ENCODE measurements around the gene CNTNAP5. TPM values are rescaled to one million over a fixed set of nuclear protein-coding genes. Genes with fewer than 3 reads are reported as not detected.

The CNTNAP5 gene
- total RNA-seq, 2 experiments from 2014 or later, result not detected

GRCh38 chr2:124670187-124670586 lies 645.1 kb downstream of the CNTNAP5 start:
- intact Hi-C loops (cut with DNase I, micrococcal nuclease), result no loop called here
- no peaks in the 10 kb centered on the region for H3K36me3 ChIP-seq (ENCODE audit: insufficient read depth, low read length)
- H3K4me3 Mint-ChIP-seq, result no peak overlapping the region

GRCh38 chr2:124678043-124678442 lies 653.0 kb downstream of the CNTNAP5 start:
- POLR2A ChIA-PET, result no interaction called here
- Mint-ChIP-seq H3K36me3 (ENCODE audit: low read depth) (no peaks in the 10 kb centered on the region), H3K27ac (no peak overlapping the region), H3K4me3 (no peak overlapping the region), H3K9me3 (peaks cover 11% of the 10 kb centered on the region), H3K4me1 (ENCODE audit: low read depth) (no peaks in the 10 kb centered on the region), H3K27me3 (no peaks in the 10 kb centered on the region)
- intact Hi-C loops (cut with DNase I, micrococcal nuclease), result no loop called here
- Histone ChIP-seq H3K36me3 (ENCODE audit: insufficient read depth, low read length) (no peaks in the 10 kb centered on the region), H3K27me3 (ENCODE audit: control insufficient read depth in 1 of 2, insufficient read depth in 2 of 2, low read length in 2 of 2) (no peaks in the 10 kb centered on the region), H3K9me3 (ENCODE audit: control insufficient read depth in 1 of 2, insufficient read depth in 1 of 2, low read length in 2 of 2) (peaks cover 4 to 9% of the 10 kb centered on the region in 2 experiments), H3K4me3 (ENCODE audit: low read length) (no peak overlapping the region), H3K4me1 (ENCODE audit: insufficient read depth, low read length) (no peaks in the 10 kb centered on the region), H3K27ac (ENCODE audit: low read depth in 1 of 2, low read length in 2 of 2) (no peak overlapping the region)
- no peak for ATAC-seq (ENCODE audit: poor library complexity)
- DNase-seq, result no peak
- no peak for TF ChIP-seq CTCF (IDR thresholded peaks at IDR 0.05)
- CTCF ChIA-PET, result no interaction called here

More at GRCh38 chr2:124670187-124670586, 645.1 kb downstream of the CNTNAP5 start:
- H3K27ac Mint-ChIP-seq, result no peak overlapping the region
- no peak overlapping the region for H3K27ac ChIP-seq (ENCODE audit: low read depth in 1 of 2, low read length in 2 of 2)
- H3K27me3 ChIP-seq (ENCODE audit: control insufficient read depth in 1 of 2, insufficient read depth in 2 of 2, low read length in 2 of 2), result no peaks in the 10 kb centered on the region
- DNase-seq (no peak), ATAC-seq (ENCODE audit: poor library complexity) (no peak)
- no peaks in the 10 kb centered on the region for H3K27me3 Mint-ChIP-seq
- no peaks in the 10 kb centered on the region for H3K4me1 ChIP-seq (ENCODE audit: insufficient read depth, low read length)
- POLR2A ChIA-PET, result no interaction called here
- no peak for TF ChIP-seq CTCF (IDR thresholded peaks at IDR 0.05)
- no peaks in the 10 kb centered on the region for H3K9me3 ChIP-seq (ENCODE audit: control insufficient read depth in 1 of 2, insufficient read depth in 1 of 2, low read length in 2 of 2)
- CTCF ChIA-PET, result no interaction called here
- H3K9me3 Mint-ChIP-seq, result peaks cover 5% of the 10 kb centered on the region
- H3K4me1 Mint-ChIP-seq (ENCODE audit: low read depth), result no peaks in the 10 kb centered on the region
- H3K4me3 ChIP-seq (ENCODE audit: low read length), result no peak overlapping the region
- H3K36me3 Mint-ChIP-seq (ENCODE audit: low read depth), result no peaks in the 10 kb centered on the region

- H3K27me3 Mint-ChIP-seq, result no peaks in the 10 kb centered on the region
- Histone ChIP-seq H3K27me3 (ENCODE audit: control insufficient read depth in 1 of 2, insufficient read depth in 2 of 2, low read length in 2 of 2) (no peaks in the 10 kb centered on the region), H3K36me3 (ENCODE audit: insufficient read depth, low read length) (no peaks in the 10 kb centered on the region), H3K4me1 (ENCODE audit: insufficient read depth, low read length) (no peaks in the 10 kb centered on the region), H3K4me3 (ENCODE audit: low read length) (no peak overlapping the region), H3K27ac (ENCODE audit: low read depth in 1 of 2, low read length in 2 of 2) (no peak overlapping the region), H3K9me3 (ENCODE audit: control insufficient read depth in 1 of 2, insufficient read depth in 1 of 2, low read length in 2 of 2) (peaks cover 4 to 9% of the 10 kb centered on the region in 2 experiments)
- H3K36me3 Mint-ChIP-seq (ENCODE audit: low read depth), result no peaks in the 10 kb centered on the region
- TF ChIP-seq CTCF (IDR thresholded peaks at IDR 0.05), result no peak
- ChIA-PET CTCF (no interaction called here), POLR2A (no interaction called here)
- intact Hi-C loops (cut with DNase I, micrococcal nuclease), result no loop called here
- H3K9me3 Mint-ChIP-seq, result peaks cover 23% of the 10 kb centered on the region
- H3K4me1 Mint-ChIP-seq (ENCODE audit: low read depth), result no peaks in the 10 kb centered on the region
- H3K4me3 Mint-ChIP-seq, result no peak overlapping the region
- no peak overlapping the region for H3K27ac Mint-ChIP-seq
- ATAC-seq (ENCODE audit: poor library complexity) (no peak), DNase-seq (no peak)
These were observed 658.7 kb downstream of the CNTNAP5 start for GRCh38 chr2:124683536-124684428.
